GM19328 (cell line): ENCODE results near the gene SLC6A3.

Source experiments
- ATAC-seq: cut with Tn5 transposase; IDR thresholded peaks from one replicate; pipeline ENCODE4 v1.9.1; 2021; ENCODE audit warnings: mild to moderate bottlenecking, moderate library complexity; ENCODE audit not compliant: unreplicated experiment

Gene SLC6A3

DNA sequence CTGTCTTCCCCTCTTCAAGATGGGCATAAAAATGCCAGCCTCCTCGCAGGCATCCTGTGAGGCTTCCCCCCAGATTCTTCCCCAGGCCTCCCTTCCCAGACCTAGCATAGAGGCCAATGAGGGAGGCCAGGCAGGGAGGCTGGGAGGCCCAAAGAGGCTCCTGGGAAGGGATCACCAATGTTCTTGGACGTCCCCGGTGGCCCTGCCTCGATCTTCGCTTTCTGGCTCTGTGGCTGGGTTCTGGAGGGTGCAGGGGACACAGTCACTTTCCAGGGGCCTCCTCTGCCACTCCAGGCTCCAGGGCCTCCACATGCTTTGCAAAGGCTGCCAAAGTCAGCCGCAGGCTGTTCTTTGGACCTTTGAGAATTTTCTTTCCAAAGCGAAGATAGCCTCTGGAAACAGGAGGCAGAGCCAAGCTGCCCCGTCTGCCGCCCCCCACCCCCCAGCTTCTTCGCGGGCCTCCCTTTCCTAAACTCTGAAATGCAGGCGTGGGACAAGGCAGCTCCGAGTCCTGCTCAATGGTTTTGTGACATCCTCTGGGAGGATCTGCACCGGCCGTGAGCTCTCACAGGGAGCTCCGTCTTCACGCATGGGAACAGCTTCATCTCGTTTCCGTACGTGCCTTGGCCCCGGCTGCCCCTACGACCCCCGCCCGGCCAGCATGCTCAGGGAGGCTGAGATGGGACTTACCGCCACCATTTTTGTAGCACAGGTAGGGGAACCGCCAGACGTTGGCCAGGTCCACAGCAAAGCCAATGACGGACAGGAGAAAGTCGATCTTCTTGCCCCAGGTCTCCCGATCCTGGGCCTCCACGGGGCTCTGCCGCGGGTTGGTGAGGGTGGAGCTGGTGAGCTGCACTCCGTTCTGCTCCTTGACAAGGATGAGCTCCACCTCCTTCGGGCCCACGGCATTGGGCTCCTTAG lies 2.8 kb downstream of the SLC6A3 start:
- ATAC-seq = no peak

DNA sequence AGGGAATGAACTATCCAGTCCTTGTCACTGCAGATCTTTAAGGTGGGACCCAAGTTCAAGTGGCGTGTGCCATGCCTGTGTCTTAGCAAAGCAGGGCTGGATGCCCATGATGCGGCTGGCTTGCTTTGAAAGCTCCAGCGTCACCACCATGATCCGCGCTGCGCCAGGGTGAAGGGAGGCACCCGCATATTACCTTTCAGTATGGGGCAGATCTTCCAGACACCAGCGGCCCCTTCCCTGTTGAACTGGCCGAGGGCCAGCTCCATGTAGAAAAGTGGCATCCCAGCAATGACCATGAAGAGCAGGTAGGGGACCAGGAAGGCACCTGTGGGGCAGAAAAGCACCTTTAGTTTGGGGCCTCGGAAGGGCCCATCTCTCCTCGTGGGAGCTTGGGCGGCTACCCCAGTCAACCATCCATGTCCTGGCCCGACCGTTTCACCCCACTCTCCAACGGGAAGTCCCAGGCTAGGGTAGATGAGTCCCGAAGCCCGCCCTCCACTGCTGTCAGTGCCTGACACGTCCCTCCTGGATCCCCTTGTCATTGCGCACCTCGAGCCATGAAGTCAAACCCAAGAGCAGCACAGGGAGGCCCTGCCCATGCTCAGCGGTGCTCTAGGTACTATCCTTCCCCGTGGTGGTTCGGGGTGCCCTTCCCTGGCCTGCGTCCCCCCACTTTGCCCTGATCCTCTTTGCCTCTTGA lies 3.9 kb downstream of the SLC6A3 start:
- no peak for ATAC-seq

DNA sequence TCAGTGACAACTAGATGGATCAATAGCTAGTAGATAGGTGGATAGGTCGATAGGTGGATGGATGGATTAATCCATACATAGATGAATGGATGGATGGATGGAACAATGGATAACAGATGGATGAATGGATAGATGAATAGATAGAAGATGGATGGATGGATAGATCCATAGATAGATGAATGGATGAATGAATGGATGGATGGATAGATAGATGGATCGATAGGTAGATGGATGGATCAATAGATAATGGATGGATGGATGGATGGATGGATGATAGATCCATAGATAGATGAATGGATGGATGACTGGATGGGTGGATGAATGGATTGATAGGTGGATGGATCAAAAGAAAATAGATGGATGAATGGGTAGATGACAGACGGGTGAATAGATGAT lies 5.1 kb downstream of the SLC6A3 start:
- ATAC-seq = no peak

DNA sequence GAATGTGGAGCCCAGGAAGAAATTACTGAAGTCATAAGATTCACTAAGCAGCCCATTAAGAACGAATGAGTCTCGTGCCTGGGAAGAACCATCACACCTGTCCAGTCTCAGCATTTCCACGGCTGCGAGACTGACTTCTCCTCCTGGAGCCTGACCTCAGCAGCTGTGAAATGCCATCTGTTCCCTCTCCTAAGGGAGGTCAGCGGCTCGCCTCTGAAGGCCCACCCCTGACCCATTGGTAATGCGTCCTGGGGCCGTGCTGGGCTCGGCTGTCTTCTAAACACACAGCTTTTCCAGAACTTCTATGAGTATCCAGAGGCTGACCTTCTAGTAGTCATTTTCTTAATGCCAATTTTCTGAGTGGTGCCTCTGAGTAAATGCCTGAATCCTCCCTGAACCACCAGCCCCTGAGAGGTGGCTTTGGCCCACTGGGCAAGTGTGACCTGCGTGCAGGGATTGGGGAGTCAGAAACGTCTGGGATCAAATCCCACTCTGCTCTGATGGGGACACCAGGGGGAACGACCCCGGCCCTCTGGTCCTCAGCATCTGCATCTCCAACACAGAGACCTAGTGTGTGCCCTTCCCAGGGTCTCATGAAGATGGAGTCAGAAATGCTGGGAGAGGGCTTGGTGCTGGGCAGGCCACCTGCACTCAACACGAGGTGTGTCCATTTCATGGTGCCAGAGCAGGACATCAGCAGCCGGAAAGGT lies 5.7 kb downstream of the SLC6A3 start:
- no peak for ATAC-seq

DNA sequence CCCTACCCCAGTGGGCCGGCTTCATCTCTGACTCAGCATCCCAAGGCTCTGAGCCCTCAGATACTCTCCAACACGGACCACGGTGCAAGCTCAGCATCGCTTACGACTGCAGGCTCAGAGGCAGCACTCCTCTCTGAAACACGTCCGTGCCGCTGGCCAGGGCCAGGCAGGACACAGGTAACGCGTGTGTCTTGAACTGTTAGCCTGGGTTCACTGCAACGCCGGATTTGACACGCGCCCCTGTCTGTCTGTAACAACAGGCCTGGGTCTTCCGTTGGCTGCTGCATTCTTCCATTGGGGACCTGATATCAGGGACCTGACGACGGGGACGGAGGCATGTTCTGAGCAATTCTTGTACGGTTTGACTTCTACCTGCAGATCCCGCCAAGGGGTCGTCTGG lies 6.4 kb downstream of the SLC6A3 start:
- no peak for ATAC-seq

DNA sequence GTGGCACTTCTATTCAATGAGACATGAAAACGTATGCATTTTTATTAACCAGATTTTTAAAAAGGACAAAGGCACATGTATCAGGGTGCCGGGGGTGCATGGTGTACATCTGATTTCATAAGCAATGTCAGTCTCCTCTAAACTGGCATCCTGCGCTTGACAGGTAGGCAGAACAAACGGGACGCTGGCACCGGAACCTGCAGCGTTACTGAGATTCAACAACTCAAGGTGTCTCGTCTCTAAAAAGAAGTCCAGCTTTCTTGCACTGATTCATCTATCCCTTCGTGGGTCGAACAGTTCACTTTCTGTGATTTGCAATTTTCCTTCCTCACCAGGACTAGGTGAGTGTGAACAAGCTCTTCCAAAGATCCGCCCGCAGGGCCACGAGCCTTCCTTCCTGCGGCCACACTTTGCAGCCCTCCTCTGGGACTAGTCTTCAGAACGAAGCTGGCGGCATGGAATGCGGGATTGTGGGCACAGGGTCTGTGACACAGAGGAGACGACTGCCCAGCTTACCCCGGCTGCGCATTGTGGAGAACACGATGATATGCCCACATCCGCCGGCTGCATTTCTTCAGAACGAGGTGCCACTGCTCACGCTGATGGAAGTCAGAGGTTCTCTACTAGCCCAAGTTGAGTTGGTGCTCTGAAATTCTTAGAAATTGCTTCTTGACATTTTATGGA lies 7.2 kb downstream of the SLC6A3 start:
- no peak for ATAC-seq

DNA sequence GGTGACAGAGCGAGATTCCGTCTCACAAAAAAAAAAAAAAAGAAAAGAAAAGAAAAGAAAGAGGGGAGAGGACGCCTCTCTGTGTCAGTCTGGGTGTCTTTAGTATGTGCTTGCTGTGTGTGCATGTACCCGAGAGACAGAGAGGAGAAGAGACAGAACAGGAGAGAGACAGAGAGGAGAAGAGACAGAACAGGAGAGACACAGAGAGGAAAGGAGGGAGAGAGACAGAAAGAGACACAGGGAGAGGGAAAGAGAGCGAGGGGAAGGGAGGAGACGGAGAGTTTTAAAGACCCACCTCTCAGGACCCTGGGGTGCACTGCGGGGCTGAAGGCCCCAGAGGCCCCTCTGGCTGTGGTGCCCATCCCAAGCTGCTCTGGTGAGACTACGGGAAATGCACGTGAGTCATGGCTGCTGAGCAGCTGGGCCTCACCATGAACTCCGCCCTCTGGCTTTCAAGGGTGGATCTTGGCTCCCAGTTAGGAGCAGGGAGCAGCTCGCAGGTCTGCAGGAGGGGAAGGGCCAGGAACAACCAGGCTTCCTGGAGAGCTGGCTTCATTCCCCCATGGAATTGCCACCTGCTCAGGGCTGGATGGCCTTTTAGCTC lies 7.9 kb downstream of the SLC6A3 start:
- ATAC-seq = no peak

DNA sequence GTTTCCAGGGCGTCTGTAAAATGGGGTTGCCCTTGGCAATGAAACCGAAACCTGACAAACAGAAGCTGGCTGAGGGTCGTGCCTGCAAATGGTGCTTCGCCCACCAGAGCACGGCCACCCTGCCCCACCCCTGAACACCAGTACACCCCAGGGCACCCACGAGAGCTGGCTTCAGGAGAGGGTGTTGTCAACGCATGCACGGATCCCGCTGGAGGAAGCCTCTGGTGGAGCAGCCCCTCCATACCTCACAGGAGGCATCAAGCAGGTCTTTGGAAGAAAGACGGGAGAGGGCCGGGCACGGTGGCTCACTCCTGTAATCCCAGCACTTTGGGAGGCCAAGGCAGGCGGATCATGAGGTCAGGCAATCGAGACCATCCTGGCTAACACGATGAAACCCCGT lies 8.6 kb downstream of the SLC6A3 start:
- ATAC-seq = no peak

DNA sequence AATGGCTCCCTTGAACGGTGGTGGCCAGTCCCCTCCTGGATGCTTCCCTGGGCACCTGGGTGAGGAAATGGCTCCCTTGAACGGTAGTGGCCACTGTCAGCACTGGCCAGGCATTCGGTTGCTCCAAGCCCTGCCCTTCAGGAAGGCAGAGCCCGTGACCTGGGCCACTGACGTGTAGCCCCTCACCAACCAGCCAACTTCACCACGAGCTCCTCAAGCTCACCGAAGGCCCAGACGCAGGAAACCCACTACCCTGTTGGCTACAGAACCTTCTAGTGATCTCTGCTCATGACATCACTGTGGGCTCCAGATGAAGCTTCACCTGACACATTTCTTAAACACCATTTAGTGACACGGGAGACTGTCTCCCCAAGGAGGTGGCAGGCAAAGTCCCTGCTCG lies 9.2 kb downstream of the SLC6A3 start:
- no peak for ATAC-seq

DNA sequence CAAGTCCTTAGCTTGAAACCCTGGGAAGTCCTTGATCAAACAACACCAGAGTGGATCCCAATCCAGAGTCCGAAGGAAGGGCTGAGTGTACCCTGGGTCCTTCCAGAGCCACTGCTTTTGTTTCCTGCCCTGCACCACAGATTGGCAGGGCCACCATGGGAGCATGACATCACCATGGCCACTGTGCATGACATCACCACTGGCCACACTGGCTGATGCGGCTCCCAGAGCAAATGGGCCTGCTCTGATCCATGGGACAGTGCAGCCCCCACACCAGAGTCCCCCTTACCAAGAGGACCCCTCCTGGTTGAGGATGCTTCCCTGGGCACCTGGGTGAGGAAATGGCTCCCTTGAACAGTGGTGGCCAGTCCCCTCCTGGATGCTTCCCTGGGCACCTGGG lies 9.9 kb downstream of the SLC6A3 start:
- no peak for ATAC-seq

DNA sequence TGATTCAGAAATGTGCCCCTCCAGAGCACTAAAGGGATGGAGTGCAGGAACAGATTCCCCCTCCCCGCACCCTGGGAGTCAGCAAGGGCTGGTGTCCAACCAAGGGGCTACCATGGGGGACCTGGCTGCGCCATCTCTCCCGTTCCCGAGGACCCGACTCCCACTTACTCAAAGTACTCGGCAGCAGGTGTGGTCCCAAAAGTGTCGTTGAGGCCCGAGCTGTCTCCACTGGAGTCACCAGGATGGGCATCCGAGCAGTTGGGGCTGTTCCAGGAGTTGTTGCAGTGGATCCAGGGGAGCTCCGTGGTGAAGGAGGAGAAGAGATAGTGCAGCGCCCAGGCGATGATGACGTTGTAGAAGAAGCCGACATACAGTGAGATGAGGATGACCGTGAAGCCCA lies 12.9 kb downstream of the SLC6A3 start:
- no peak for ATAC-seq

DNA sequence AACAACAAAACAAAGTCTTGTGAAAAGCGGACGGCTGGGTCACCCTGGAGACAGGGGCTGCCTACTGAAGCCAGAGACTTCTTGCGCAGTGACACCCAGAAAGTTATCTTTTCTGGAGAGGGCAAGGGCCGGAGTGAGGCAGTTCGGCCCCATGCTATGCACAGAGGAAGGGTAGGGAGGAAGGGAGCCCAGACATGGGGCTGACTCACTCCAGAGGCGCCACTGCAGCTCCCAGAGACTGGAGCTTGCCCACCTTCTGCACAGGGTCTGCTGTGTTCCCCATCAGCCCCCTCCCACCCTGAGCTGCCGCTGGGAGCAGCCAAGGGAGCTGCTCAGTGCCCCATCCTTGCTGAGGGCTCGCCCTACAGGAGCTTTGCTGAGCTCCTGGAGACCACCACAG lies 13.3 kb downstream of the SLC6A3 start:
- no peak for ATAC-seq

DNA sequence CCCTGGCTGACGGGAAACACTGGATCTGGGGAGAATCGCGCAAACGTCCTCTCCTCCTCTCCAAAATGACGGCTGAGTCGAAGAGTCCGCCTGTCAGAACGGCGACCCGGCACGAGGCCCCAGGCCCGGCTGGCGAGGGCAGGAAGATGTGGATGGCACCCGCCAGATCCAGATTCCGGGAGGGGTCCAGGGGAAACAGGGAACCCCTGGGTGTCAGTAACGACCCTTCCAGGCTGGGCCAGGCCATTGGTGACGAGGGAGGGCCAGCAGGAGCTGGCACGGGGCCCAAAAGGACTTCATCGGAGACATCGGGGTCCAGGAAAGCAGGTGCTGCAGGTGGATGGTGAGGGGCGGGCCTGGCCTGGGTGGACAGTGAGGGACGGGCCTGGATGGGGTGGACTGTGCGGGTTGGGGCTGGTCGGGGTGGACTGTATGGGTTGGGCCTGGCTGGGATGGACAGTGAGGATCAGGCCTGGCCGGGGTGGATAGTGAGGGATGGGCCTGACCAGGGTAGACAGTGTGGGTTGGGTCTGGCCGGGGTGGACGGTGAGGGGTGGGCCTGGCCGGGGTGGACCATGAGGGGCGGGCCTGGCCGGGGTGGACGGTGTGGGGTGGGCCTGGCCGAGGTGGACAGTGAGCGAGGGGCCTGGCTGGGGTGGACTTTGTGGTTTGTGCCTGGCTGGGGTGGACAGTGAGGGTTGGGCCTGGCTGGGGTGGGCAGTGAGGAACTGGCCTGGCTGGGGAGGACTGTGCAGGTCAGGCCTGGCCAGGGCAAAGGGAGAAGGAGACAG lies 14.0 kb downstream of the SLC6A3 start:
- no peak for ATAC-seq

DNA sequence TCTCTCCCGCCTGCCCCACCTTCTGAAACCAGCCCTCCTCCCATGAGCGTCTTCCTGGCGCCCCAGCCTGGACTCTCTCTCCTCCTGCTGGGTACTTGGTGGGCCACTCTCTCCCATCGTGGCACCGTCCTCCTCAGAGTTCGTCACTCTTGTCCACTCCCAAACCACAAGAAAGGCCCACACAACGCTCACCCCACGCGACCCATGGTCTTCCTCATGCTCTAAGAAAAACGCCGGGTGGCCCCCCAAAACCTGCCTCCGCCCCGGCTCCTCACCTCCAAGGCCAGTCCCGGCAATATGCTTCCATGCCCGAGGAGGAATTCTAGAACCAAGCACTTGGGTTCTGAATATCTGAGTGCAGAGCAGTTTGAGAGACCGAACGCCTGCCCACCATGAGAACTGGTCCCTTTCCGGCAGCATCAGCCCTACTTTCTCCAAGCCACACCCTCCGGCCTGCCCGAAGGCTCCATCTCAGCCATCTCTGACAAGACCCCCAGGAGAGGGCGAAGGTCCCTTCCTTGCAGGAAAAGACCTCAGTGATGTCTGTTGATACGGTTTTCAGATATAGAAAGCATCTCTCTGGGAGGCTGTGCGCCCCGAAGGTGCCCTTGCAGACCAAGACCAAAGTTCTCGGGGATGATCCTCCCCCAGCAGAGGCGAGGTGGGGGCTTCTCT lies 15.0 kb downstream of the SLC6A3 start:
- no peak for ATAC-seq

DNA sequence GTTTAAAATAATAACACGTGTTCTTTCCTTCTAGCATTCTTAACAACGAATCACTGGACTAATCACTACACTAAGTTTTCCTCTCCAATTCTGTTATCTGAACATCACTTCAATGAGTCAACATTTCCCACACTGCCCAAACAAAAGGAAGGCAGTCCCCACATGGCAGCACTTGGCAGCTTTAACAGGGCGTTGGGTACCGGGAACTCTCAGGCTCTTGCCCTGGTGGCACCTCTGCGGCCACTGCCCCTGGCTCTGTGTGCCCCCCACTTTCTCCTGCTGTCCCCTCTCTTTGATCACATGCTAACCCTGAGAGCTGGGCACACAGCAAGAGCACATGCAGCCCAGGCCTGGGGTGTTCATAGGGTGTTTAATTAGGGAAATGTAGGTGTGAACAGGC lies 15.7 kb downstream of the SLC6A3 start:
- no peak for ATAC-seq

DNA sequence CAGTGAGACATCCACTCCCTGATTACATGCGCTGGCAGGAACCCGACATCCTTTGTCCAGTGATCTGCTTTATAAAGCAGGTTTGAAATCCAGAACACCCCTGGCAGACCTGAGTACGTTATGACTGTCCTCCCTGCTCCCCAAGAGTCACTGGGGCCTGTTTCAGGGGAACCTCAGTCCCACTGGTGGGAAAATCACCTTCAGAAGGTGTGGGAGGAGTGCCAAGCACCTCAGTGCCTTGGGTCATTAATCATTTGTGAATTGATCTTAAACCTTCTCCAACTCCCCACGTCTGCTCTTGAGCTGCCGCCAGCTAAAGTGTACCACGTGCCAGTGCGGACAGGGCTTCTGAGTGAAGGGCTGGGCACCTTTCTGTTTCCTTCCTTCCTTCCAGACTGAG lies 16.2 kb downstream of the SLC6A3 start:
- ATAC-seq = no peak

DNA sequence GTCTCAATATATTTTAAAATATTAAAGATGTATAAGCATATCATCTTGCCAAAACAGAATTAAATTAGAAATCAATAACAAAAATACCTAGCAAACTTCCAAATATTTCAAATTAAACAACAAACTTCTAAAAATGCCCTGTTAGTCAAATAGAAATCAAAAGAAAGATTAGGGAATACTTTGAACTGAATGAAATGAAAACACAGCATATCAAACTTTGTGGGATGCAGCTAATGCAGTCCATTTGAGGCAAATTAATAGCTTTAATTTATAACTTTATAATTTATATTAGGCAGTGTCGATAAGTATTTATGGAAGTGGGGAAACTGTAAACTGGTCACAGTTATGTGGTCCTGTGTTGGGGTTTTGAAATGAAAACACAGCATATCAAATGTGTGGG lies 17.1 kb downstream of the SLC6A3 start:
- no peak for ATAC-seq

DNA sequence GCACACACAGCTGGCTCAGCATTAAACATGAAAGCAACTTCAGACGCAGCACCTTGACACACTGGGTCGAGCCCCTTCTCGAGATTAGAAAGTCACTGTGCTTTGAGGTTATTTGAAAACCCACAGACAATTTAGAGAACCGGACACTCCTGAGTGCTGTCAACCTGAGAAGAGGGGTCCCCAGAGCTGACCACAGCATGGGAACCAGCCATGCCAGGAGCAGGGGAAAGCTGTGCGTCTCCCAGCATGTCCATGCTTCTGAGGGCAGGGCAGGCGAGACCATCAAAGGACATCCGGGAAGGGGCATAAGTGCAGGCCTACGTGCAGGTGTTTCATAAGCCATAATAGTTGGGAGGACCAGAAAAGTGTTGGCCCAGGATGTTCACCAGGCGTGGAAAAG lies 20.5 kb downstream of the SLC6A3 start:
- ATAC-seq = no peak

DNA sequence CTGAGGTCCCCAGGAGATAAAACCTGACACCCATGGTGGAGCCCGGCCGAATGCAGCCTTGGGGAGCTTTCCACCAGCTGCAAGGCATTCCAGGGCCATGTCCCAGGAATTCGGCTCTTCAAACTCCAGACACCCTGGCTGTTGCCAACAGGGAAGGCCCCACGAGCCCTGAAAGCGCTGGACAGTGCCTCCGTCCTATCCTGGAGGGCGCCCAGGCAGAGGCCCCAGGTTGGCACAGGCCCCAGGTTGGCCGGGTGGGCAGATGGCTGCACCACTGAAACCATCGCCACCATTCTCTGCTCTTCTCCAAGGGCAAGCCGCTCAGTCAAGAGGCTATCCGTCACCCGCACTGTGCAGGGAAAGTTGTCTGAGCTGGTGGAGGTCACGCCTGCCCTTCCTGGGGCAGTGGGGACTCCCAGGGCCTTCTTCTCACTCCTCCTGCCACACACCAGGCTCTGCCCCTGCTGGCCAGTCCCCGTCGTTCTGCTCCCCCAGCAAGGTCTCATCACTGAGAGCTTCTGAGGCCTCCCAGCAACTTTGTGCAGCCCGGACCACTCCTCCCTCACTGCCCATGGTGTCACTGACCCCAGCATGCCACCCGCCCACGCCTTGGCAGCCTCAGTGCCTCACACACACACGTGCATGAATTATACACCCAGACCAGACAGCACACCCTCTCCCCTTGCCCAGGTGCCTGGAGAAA lies 21.2 kb downstream of the SLC6A3 start:
- no peak for ATAC-seq
